ENCODE results near the gene SUZ12. TPM values are rescaled to one million over a fixed set of nuclear protein-coding genes. Genes with fewer than 3 reads are reported as not detected.
A peak's percentile ranks its signal among the peaks of the same experiment; 100 is the strongest.
"Not testable (repeated sequence)": the region's sequence is repeated elsewhere in the genome, so short reads cannot be mapped to it uniquely, and the experiment has no call there.

SUZ12 gene
- total and polyA plus RNA-seq, 2 of the 4 experiments (the other 2 are of a cell fraction) = 12.2 to 12.3 TPM

- H3K9me1 ChIP-seq (ENCODE audit: insufficient read depth, low read length); H2BK15ac ChIP-seq (ENCODE audit: low read depth, low read length); H2AK5ac ChIP-seq (ENCODE audit: low read depth, low read length); ATAC-seq (ENCODE audit: low read depth); CTCF ChIA-PET; H3K4ac ChIP-seq (ENCODE audit: low read depth, low read length); in situ Hi-C loops (cut with MboI; ENCODE audit: low sequenced_read_pairs); H3K9ac ChIP-seq (ENCODE audit: low read depth, low read length); H4K5ac ChIP-seq (ENCODE audit: low read depth, low read length); BruUV-seq (replicated peaks); intact Hi-C loops (cut with micrococcal nuclease); H4K8ac ChIP-seq (ENCODE audit: low read depth in 2 of 2, low read length in 2 of 2); H2BK5ac ChIP-seq (ENCODE audit: low read depth, low read length, poor library complexity, severe bottlenecking); H3K14ac ChIP-seq (replicated peaks; ENCODE audit: low read depth, low read length); H2BK120ac ChIP-seq (ENCODE audit: low read depth, low read length); H3K18ac ChIP-seq (ENCODE audit: low read depth, low read length); H3K27me3 ChIP-seq (ENCODE audit: control insufficient read depth, insufficient read depth, low read length); H4K20me1 ChIP-seq (ENCODE audit: insufficient read depth, low read length); H3K56ac ChIP-seq (ENCODE audit: extremely low read depth, insufficient read depth, low read length); H3K23ac ChIP-seq (ENCODE audit: low read depth, low read length); H3K4me3 ChIP-seq (ENCODE audit: insufficient read depth, low read depth, low read length); H4K91ac ChIP-seq (ENCODE audit: insufficient read depth, low read depth, low read length); H2AK9ac ChIP-seq (replicated peaks; ENCODE audit: low read depth, low read length, poor library complexity); H3K9me3 ChIP-seq (ENCODE audit: control insufficient read depth, insufficient read depth, low read length); dilution Hi-C loops (cut with HindIII; ENCODE audit: low sequenced_read_pairs, unreplicated experiment); H3K4me2 ChIP-seq (ENCODE audit: low read depth, low read length); H3K36me3 ChIP-seq (ENCODE audit: control insufficient read depth, insufficient read depth, low read length); POLR2A ChIA-PET (ENCODE audit: unreplicated experiment); H2BK20ac ChIP-seq (ENCODE audit: low read depth, low read length); H2AFZ ChIP-seq (replicated peaks; ENCODE audit: low read length, poor library complexity); H3K79me1 ChIP-seq (ENCODE audit: low read depth in 1 of 2, low read length in 2 of 2); H3K4me1 ChIP-seq (ENCODE audit: control insufficient read depth, insufficient read depth, low read length); H3K27ac ChIP-seq (ENCODE audit: insufficient read depth, low read length): not testable (repeated sequence)
- 0 out of 2 replicates have a peak, but pooled peaks have one; percentile 29 for TF ChIP-seq CEBPB (IDR thresholded peaks at IDR 0.05; ENCODE audit: low read depth, low read length)
- peak; percentile 43 for DNase-seq
- WGBS, 2 experiments (ENCODE audit: extremely low coverage in 2 of 2, insufficient read length in 1 of 2) = no CpG with 5 or more reads among the region's 3 CpGs
Measured at GRCh38 chr17:32045611-32046010, 108.8 kb downstream of the SUZ12 start.

- H3K9me3 ChIP-seq (ENCODE audit: control insufficient read depth, insufficient read depth, low read length); H3K4ac ChIP-seq (ENCODE audit: low read depth, low read length); H2BK120ac ChIP-seq (ENCODE audit: low read depth, low read length); H3K18ac ChIP-seq (ENCODE audit: low read depth, low read length); CTCF ChIA-PET; H4K8ac ChIP-seq (ENCODE audit: low read depth in 2 of 2, low read length in 2 of 2); H2BK5ac ChIP-seq (ENCODE audit: low read depth, low read length, poor library complexity, severe bottlenecking); DNase-seq; H2AK9ac ChIP-seq (replicated peaks; ENCODE audit: low read depth, low read length, poor library complexity); POLR2A ChIA-PET (ENCODE audit: unreplicated experiment); H3K79me1 ChIP-seq (ENCODE audit: low read depth in 1 of 2, low read length in 2 of 2); H2AK5ac ChIP-seq (ENCODE audit: low read depth, low read length); H3K4me1 ChIP-seq (ENCODE audit: control insufficient read depth, insufficient read depth, low read length); H3K23ac ChIP-seq (ENCODE audit: low read depth, low read length); H4K5ac ChIP-seq (ENCODE audit: low read depth, low read length); H2AFZ ChIP-seq (replicated peaks; ENCODE audit: low read length, poor library complexity); H3K27ac ChIP-seq (ENCODE audit: insufficient read depth, low read length); dilution Hi-C loops (cut with HindIII; ENCODE audit: low sequenced_read_pairs, unreplicated experiment); H2BK15ac ChIP-seq (ENCODE audit: low read depth, low read length); H3K4me3 ChIP-seq (ENCODE audit: insufficient read depth, low read depth, low read length); H3K56ac ChIP-seq (ENCODE audit: extremely low read depth, insufficient read depth, low read length); intact Hi-C loops (cut with micrococcal nuclease); H3K36me3 ChIP-seq (ENCODE audit: control insufficient read depth, insufficient read depth, low read length); H3K14ac ChIP-seq (replicated peaks; ENCODE audit: low read depth, low read length); H3K27me3 ChIP-seq (ENCODE audit: control insufficient read depth, insufficient read depth, low read length); H3K9ac ChIP-seq (ENCODE audit: low read depth, low read length); H3K4me2 ChIP-seq (ENCODE audit: low read depth, low read length); BruUV-seq (replicated peaks); H4K91ac ChIP-seq (ENCODE audit: insufficient read depth, low read depth, low read length); H3K9me1 ChIP-seq (ENCODE audit: insufficient read depth, low read length); ATAC-seq (ENCODE audit: low read depth); H2BK20ac ChIP-seq (ENCODE audit: low read depth, low read length); in situ Hi-C loops (cut with MboI; ENCODE audit: low sequenced_read_pairs); H4K20me1 ChIP-seq (ENCODE audit: insufficient read depth, low read length): not testable (repeated sequence)
- WGBS, 2 experiments (ENCODE audit: extremely low coverage in 2 of 2, insufficient read length in 1 of 2) = 100% methylated on average over 4 of the region's 6 CpGs; no CpG with 5 or more reads in 1 of the 2 experiments
Measured at GRCh38 chr17:32047663-32048062, 110.9 kb downstream of the SUZ12 start.

Measured in IMR-90 (cell line).